ENCODE measurements around the gene APMAP. TPM values are rescaled to one million over a fixed set of nuclear protein-coding genes. Genes with fewer than 3 reads are reported as not detected.

The APMAP gene
- total and polyA plus RNA-seq, 9 donors = 43.4 to 66.4 (median 53.0) TPM

Other genes starting within 250 kb of the APMAP start
- gene CST7, start 43.5 kb downstream of the APMAP start, total RNA-seq = 0.35 TPM
- gene CST7, start 43.5 kb downstream of the APMAP start, polyA plus RNA-seq (ENCODE audit: insufficient read depth in 1 of 8, insufficient read length in 8 of 8, low replicate concordance in 1 of 8) = 1 to 10 TPM in 3 of 8 donors, under 1 TPM in 5; 0.11 to 1.1 (median 0.71) TPM
- gene ACSS1, start 65.4 kb upstream of the APMAP start, total RNA-seq = 10.5 TPM
- gene ACSS1, start 65.4 kb upstream of the APMAP start, polyA plus RNA-seq (ENCODE audit: insufficient read depth in 1 of 8, insufficient read length in 8 of 8, low replicate concordance in 1 of 8) = 10 to 100 TPM; 17.1 to 28.9 (median 21.6) TPM
- gene VSX1, start 89.4 kb upstream of the APMAP start, total RNA-seq = not detected
- gene VSX1, start 89.4 kb upstream of the APMAP start, polyA plus RNA-seq (ENCODE audit: insufficient read depth in 1 of 8, insufficient read length in 8 of 8, low replicate concordance in 1 of 8) = under 1 TPM in 1 of 8 donors, not detected in 7; 0.12 TPM
- 29.5 TPM for gene ENTPD6, start 203.0 kb upstream of the APMAP start, total RNA-seq
- gene ENTPD6, start 203.0 kb upstream of the APMAP start, polyA plus RNA-seq (ENCODE audit: insufficient read depth in 1 of 8, insufficient read length in 8 of 8, low replicate concordance in 1 of 8) = 10 to 100 TPM; 29.9 to 44.3 (median 34.2) TPM

Data from muscle of leg (tissue), 9 donors.